Measurements from ENCODE around the gene PNP. TPM values are rescaled to one million over a fixed set of nuclear protein-coding genes. Genes with fewer than 3 reads are reported as not detected.
A peak's percentile ranks its signal among the peaks of the same experiment; 100 is the strongest.

The PNP gene
- total RNA-seq: 38.9 and 42.0 TPM in 2 replicates
- 103 TPM for total RNA-seq (2013)
- 93.0 and 119 TPM in 2 replicates for polyA plus RNA-seq
- polyA minus RNA-seq: 60.6 and 62.1 TPM in 2 replicates

DNA sequence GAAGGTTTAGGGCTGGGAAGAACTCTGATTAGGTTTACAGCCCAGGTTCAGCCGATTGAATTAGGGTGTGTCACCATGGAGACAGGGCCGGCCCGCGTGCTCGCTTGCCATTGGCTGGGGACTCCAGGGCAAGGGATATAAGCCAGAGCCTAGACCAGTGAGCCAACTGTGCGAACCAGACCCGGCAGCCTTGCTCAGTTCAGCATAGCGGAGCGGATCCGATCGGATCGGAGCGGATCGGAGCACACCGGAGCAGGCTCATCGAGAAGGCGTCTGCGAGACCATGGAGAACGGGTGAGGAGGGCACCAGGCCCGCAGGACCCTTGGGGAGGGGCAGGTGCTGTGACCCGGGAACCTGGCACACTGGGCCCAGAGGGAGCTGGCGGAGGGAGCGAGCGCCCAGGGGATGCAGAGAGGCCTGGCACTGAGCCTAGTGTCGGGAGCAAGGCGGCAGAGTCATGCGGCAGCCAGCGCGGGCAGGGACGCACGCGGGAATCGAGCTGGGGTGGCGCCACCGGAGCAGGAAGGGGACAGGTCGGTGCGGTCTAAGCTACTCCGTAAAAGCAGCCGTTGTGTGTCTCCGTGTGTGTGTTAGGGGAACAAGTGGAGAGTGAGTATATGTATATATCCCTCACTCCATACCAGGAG lies at the start of gene PNP:
TSS of gene PNP (plus strand) at position 165 of the 648 bp plus-strand sequence. CDS start at position 284, 119 bp downstream.
- H3K4me1 Mint-ChIP-seq: peaks cover 52% of the 10 kb centered on the region
- H3K4me1 ChIP-seq (ENCODE audit: control insufficient read depth in 2 of 2, insufficient read depth in 2 of 2, low read length in 2 of 2): peaks cover 31 to 33% of the 10 kb centered on the region in 2 donors
- peak within 1 kb of the TSS; percentile 100 for H3K4me3 Mint-ChIP-seq
- no peaks in the 10 kb centered on the region for H3K9me3 Mint-ChIP-seq (ENCODE audit: insufficient read depth)
- H3K27ac ChIP-seq (ENCODE audit: low read length in 2 of 2): peak within 1 kb of the TSS; percentile 73 to 81
- H3K27me3 ChIP-seq (replicated peaks in 1 of 4; ENCODE audit: control extremely low read depth in 1 of 4, control insufficient read depth in 3 of 4, insufficient read depth in 4 of 4, low read length in 3 of 4): no peaks in the 10 kb centered on the region
- ChIA-PET POLR2A (interaction anchor here (0.6 to 1.9 kb wide), 6 partner anchors 8 to 126 kb away, joined by 3 to 20 read pairs (median 8); partner anchors contain the start of genes APEX1, OSGEP, PARP2 and PIP4P1), CTCF (interaction anchor here (0.8 to 3.6 kb wide), 10 partner anchors 8 to 144 kb away, joined by 3 to 23 read pairs (median 3); partner anchors contain the start of genes APEX1, OSGEP and TEP1)
- peaks cover 14% of the 10 kb centered on the region for H4K20me1 ChIP-seq (ENCODE audit: control insufficient read depth, insufficient read depth, low read length, poor library complexity, severe bottlenecking)
- intact Hi-C loops (cut with micrococcal nuclease): loop anchor here (1.0 to 10.0 kb wide), 5 partner anchors 8 to 985 kb away; partner anchors contain the start of genes APEX1, CHD8, PARP2 and PIP4P1
- peaks cover 14 to 26% of the 10 kb centered on the region in 2 experiments for H3K36me3 ChIP-seq (replicated peaks in 1 of 2; ENCODE audit: control extremely low read depth in 1 of 2, control insufficient read depth in 1 of 2, extremely low read depth in 1 of 2, insufficient read depth in 2 of 2, low read length in 1 of 2)
- peak within 1 kb of the TSS; percentile 67 for H2AFZ ChIP-seq (ENCODE audit: insufficient read depth, low read depth, low read length, poor library complexity, severe bottlenecking)
- H3K27me3 Mint-ChIP-seq: no peaks in the 10 kb centered on the region
- H3K9ac ChIP-seq (ENCODE audit: low read length): peak within 1 kb of the TSS; percentile 84
- TF ChIP-seq EZH2 (IDR thresholded peaks at IDR 0.05; ENCODE audit: borderline replicate concordance, insufficient read depth, low read depth, low read length, poor library complexity, severe bottlenecking): no peak
- TF ChIP-seq, protein P1, sequence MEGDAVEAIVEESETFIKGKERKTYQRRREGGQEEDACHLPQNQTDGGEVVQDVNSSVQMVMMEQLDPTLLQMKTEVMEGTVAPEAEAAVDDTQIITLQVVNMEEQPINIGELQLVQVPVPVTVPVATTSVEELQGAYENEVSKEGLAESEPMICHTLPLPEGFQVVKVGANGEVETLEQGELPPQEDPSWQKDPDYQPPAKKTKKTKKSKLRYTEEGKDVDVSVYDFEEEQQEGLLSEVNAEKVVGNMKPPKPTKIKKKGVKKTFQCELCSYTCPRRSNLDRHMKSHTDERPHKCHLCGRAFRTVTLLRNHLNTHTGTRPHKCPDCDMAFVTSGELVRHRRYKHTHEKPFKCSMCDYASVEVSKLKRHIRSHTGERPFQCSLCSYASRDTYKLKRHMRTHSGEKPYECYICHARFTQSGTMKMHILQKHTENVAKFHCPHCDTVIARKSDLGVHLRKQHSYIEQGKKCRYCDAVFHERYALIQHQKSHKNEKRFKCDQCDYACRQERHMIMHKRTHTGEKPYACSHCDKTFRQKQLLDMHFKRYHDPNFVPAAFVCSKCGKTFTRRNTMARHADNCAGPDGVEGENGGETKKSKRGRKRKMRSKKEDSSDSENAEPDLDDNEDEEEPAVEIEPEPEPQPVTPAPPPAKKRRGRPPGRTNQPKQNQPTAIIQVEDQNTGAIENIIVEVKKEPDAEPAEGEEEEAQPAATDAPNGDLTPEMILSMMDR (IDR thresholded peaks at IDR 0.05): no peak
- WGBS (ENCODE audit: insufficient coverage): under 1% methylated on average over 32 of the region's 40 CpGs
- peaks cover 52% of the 10 kb centered on the region for H3K79me2 ChIP-seq (ENCODE audit: control insufficient read depth, insufficient read depth, low read length)
- H3K4me2 ChIP-seq (replicated peaks; ENCODE audit: low read depth, low read length, poor library complexity, severe bottlenecking): peak within 1 kb of the TSS; percentile 84
- H3K4me3 ChIP-seq (ENCODE audit: control extremely low read depth in 1 of 5, extremely low read depth in 1 of 5, insufficient read depth in 1 of 5, low read depth in 2 of 5, low read length in 4 of 5): peak within 1 kb of the TSS; percentile 88 to 99 (median 98)
- ATAC-seq (ENCODE audit: low read depth) (peak; percentile 93), DNase-seq (peak; percentile 92)
- H3K9me3 ChIP-seq (ENCODE audit: control extremely low read depth in 1 of 3, control insufficient read depth in 2 of 3, insufficient read depth in 1 of 3, low read length in 2 of 3): no peaks in the 10 kb centered on the region
- peak within 1 kb of the TSS; percentile 96 for H3K27ac Mint-ChIP-seq

DNA sequence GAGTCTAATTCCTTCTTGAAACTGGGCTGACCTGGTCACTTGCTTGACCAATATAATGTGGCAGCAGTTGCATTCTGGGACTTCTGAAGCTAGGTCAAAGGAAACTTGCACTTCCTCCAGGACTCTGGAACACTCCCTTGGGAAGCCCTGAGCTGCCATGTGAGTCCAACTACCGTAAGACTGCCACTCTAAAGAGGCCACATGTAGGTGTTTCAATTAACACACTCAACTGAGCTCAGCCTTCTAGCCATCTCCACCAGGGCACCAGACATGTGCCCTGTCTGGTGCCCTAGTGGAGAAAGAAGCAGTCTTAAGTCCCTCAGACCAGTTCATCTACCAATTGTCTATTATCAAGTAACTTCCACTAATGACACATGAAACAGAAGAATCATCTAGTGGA lies 49.8 kb upstream of the PNP start:
- peaks cover 16 to 17% of the 10 kb centered on the region in 2 donors for H3K4me1 ChIP-seq (ENCODE audit: control insufficient read depth in 2 of 2, insufficient read depth in 2 of 2, low read length in 2 of 2)
- Mint-ChIP-seq H3K27ac (no peak overlapping the region), H3K9me3 (ENCODE audit: insufficient read depth) (no peaks in the 10 kb centered on the region), H3K27me3 (no peaks in the 10 kb centered on the region), H3K4me3 (no peak overlapping the region), H3K4me1 (peaks cover 22% of the 10 kb centered on the region)
- H2AFZ ChIP-seq (ENCODE audit: insufficient read depth, low read depth, low read length, poor library complexity, severe bottlenecking): peak overlapping the region; percentile 38
- TF ChIP-seq, protein P1 (IDR thresholded peaks at IDR 0.05): no peak
- no peak for TF ChIP-seq EZH2 (IDR thresholded peaks at IDR 0.05; ENCODE audit: borderline replicate concordance, insufficient read depth, low read depth, low read length, poor library complexity, severe bottlenecking)
- no peaks in the 10 kb centered on the region for H3K9me3 ChIP-seq (ENCODE audit: control extremely low read depth in 1 of 3, control insufficient read depth in 2 of 3, insufficient read depth in 1 of 3, low read length in 2 of 3)
- no peak for DNase-seq
- no peaks in the 10 kb centered on the region for H3K27me3 ChIP-seq (replicated peaks in 1 of 4; ENCODE audit: control extremely low read depth in 1 of 4, control insufficient read depth in 3 of 4, insufficient read depth in 4 of 4, low read length in 3 of 4)
- no peak overlapping the region for H3K4me3 ChIP-seq (ENCODE audit: control extremely low read depth in 1 of 5, extremely low read depth in 1 of 5, insufficient read depth in 1 of 5, low read depth in 2 of 5, low read length in 4 of 5)
- ATAC-seq (ENCODE audit: low read depth): no peak
- ChIA-PET POLR2A (no interaction called here), CTCF (interaction anchor here (1.3 kb wide), 1 partner anchor 91 kb away, joined by 5 read pairs; no protein-coding TSS in a partner anchor)
- peaks cover 12% of the 10 kb centered on the region for H3K79me2 ChIP-seq (ENCODE audit: control insufficient read depth, insufficient read depth, low read length)
- WGBS (ENCODE audit: insufficient coverage): 0% methylated on average over 1 of the region's 1 CpG
- no peak overlapping the region for H3K4me2 ChIP-seq (replicated peaks; ENCODE audit: low read depth, low read length, poor library complexity, severe bottlenecking)
- no peaks in the 10 kb centered on the region for H3K36me3 ChIP-seq (replicated peaks in 1 of 2; ENCODE audit: control extremely low read depth in 1 of 2, control insufficient read depth in 1 of 2, extremely low read depth in 1 of 2, insufficient read depth in 2 of 2, low read length in 1 of 2)
- H3K9ac ChIP-seq (ENCODE audit: low read length): no peak overlapping the region
- no peaks in the 10 kb centered on the region for H4K20me1 ChIP-seq (ENCODE audit: control insufficient read depth, insufficient read depth, low read length, poor library complexity, severe bottlenecking)
- peak overlapping the region in 1 of 2 donors; percentile 3 for H3K27ac ChIP-seq (ENCODE audit: low read length in 2 of 2)
- intact Hi-C loops (cut with micrococcal nuclease): no loop called here

All from B cell (primary cell).